GM12865 (cell line): ENCODE measurements around the gene SPAG16.

Source experiments
- DNase-seq: peaks from one replicate; pipeline ENCODE4 v3.0.0; 2010; ENCODE audit warnings: low read depth
- H3K4me3 ChIP-seq: 2 replicates; pipeline ENCODE4 v1.5.1; 2011; ENCODE audit warnings: mild to moderate bottlenecking, low read depth, low read length, control low read depth
- CTCF ChIP-seq: IDR thresholded peaks from 2 replicates; pipeline ENCODE4 v1.5.1; 2011; ENCODE audit warnings: low read length, control low read depth, low read depth, inconsistent platforms; ENCODE audit not compliant: insufficient read depth; ENCODE audit errors: missing control alignments

Gene SPAG16

DNA sequence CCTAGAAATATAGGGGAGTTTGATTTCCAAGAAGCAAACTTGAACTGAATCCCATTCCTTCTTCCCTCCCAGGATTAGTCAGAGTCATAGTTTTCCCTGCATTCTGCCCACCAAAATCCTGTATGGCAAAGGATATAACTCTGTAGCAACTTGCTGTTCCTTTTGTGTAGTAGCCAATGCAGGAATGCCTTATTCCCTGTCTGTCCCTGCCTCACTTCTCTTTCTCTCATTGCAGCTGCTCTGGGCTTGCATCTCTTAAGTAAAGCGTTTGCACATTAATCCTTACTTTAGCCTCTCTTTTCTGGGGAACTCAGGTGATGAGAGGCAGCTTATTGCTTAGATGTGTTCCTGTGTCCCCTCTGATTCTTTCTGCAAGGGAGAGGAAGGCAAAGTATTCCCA, 793.5 kb downstream of the SPAG16 start:
- DNase-seq, result no peak

GRCh38 chr2:214079032-214079431, 794.8 kb downstream of the SPAG16 start:
- H3K4me3 ChIP-seq, result no peak overlapping the region
- no peak for DNase-seq
- TF ChIP-seq CTCF, result no peak

More for the DNA sequence above, 793.5 kb downstream of the SPAG16 start:
- H3K4me3 ChIP-seq, result no peak overlapping the region
- no peak for TF ChIP-seq CTCF

DNA sequence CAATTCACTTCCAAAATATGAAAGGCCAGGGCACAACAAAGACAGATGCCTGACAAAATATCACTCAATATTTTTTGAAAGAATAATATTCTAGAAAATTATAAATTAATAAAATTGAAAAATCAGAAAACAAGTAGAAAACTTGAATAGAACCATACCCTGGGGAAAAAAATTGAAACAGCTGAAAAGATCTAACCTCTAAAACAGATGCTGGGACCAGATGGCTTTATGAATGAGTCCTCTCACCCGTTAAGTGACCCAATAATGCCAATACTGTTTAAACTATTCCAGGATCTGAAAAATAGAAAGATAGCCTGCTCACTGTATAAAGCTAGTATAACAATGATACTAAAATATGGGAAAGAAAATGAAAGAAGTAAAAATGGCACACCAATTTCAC, 804.3 kb downstream of the SPAG16 start:
- no peak for TF ChIP-seq CTCF
- H3K4me3 ChIP-seq, result no peak overlapping the region
- no peak for DNase-seq

DNA sequence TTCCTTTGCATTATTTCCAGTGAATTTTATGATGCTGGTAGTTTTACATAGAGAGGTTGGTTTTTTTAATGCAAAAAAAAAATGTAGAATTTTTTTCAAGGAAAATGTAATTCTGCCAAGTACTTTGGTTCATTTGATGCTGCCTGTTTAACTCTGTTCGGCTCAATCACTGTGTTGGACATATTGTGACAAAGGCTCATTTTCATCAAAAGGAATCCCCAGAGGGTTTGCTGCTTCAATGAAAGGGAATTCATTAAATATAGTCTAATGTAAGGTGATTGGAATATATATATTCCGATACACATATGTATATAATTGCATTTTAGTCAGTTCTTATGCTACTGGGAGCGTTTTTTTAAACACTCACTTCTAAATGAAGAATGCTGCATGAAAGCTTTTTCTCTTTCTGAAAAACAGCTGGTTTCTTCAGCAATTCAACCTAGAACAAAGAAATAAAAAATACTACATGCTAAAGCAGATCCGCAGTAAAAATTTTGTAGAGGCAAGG, 812.0 kb downstream of the SPAG16 start:
- no peak for DNase-seq
- H3K4me3 ChIP-seq, result no peak overlapping the region
- TF ChIP-seq CTCF, result no peak

- no peak for DNase-seq
- H3K4me3 ChIP-seq, result no peak overlapping the region
- no peak for TF ChIP-seq CTCF
Measured at GRCh38 chr2:214098811-214099210, 814.5 kb downstream of the SPAG16 start.

- H3K4me3 ChIP-seq, result no peak overlapping the region
- no peak for TF ChIP-seq CTCF
Measured at GRCh38 chr2:214100488-214100887, 816.2 kb downstream of the SPAG16 start.

GRCh38 chr2:214103276-214104001, 819.2 kb downstream of the SPAG16 start:
- no peak for TF ChIP-seq CTCF
- H3K4me3 ChIP-seq, result no peak overlapping the region
- DNase-seq, result no peak

More at GRCh38 chr2:214100488-214100887, 816.2 kb downstream of the SPAG16 start:
- no peak for DNase-seq
